Adrenal gland (tissue), 12 donors: Measurements from ENCODE around the gene AHNAK. TPM values are rescaled to one million over a fixed set of nuclear protein-coding genes. Genes with fewer than 3 reads are reported as not detected.

Experiments
- DNase-seq, 7 donors: peaks; one replicate each; pipeline ENCODE4 v3.0.0-alpha.2; 2019 to 2020
- H3K27ac ChIP-seq, 5 donors: fragments of 200-600 bp; sonication (generic) in 4 of 5; 1 replicate in 3 of 5; 2 replicates in 2 of 5; pipeline versions ENCODE4 v1.5.1 to v1.8.0; 2016 to 2020; ENCODE audit warnings: mild to moderate bottlenecking in 1 of 5
- H3K27me3 ChIP-seq: fragments of 200-600 bp; 2 replicates; pipeline ENCODE4 v1.8.0; 2021
- H3K36me3 ChIP-seq, 2 donors: fragments of 200-600 bp; replicated peaks in 1 of 2; 1 replicate in 1 of 2; 2 replicates in 1 of 2; pipeline versions ENCODE4 v1.5.1 to v1.8.0; 2018 to 2022
- H3K4me1 ChIP-seq, 2 donors: fragments of 200-600 bp; replicated peaks in 1 of 2; 1 replicate in 1 of 2; 2 replicates in 1 of 2; pipeline versions ENCODE4 v1.5.1 to v1.8.0; 2018 to 2021
- H3K4me3 ChIP-seq, 4 donors: fragments of 200-600 bp; sonication (generic) in 3 of 4; one replicate each; pipeline ENCODE4 v1.5.1; 2016 to 2018
- H3K9me3 ChIP-seq, 3 donors: fragments of 200-600 bp; sonication (generic) in 1 of 3; replicated peaks in 1 of 3; 1 replicate in 2 of 3; 2 replicates in 1 of 3; pipeline versions ENCODE4 v1.5.1 to v1.8.0; 2016 to 2021
- POLR2A ChIP-seq, 2 donors: fragments of 450-650 bp; IDR thresholded peaks; one replicate each; pipeline ENCODE4 v1.6.1; 2017; ENCODE audit warnings: antibody characterized with exemption in 2 of 2, mild to moderate bottlenecking in 2 of 2, moderate library complexity in 1 of 2
- WGBS, 4 donors: extraction: QIAGEN DNeasy Blood & Tissue Kit in 2 of 4; methylation state at CpG; one replicate each; pipeline versions ENCODE4 v1.1.5 to v1.1.7; 2013 to 2017; 5-methylcytosine and 5-hydroxymethylcytosine counted together
- intact Hi-C, 2 donors: fragments of 100-400 bp; cut with DNase I; formaldehyde crosslinking; loops; one replicate each; pipeline versions ENCODE4 v1.14.1 to v1.15.0; 2022 to 2023
- polyA plus RNA-seq, 3 donors: library from polyadenylated mRNA; stranded (reverse); fragments of 200-250 nt in 2 of 3; fragments of 350-450 nt in 1 of 3; fragmentation: Illumina TruSeq in 1 of 3; extraction: RNeasy Lipid Tissue Mini Kit (QIAGEN cat#74804) in 1 of 3; gene quantifications; one replicate each; pipeline ENCODE4 v1.2.3, GENCODE V29; 2013 to 2014
- total RNA-seq, 9 donors: library from RNA; depleted of rRNA in 4 of 9; stranded (reverse); fragments of >200 nt in 4 of 9; fragments of 120-200 nt in 1 of 9; fragmentation: NEBNext Ultra II Directional in 1 of 9; extraction: Animal tissue kit (Norgen Biotek cat#: 25700) in 1 of 9; gene quantifications; one replicate each; pipeline versions ENCODE4 v1.1.0 to v1.2.4, GENCODE V29; 2013 to 2023
- TF ChIP-seq, protein P1 (sequence below), 6 experiments: fragments of 450-650 bp in 4 of 6; fragments of 200-600 bp in 2 of 6; sonication (generic) in 1 of 6; IDR thresholded peaks; 1 replicate in 5 of 6; 2 replicates in 1 of 6; pipeline versions ENCODE4 v1.5.1 to v1.8.0; 2016 to 2021; ENCODE audit warnings: antibody characterized with exemption in 6 of 6, mild to moderate bottlenecking in 2 of 6, moderate library complexity in 1 of 6
- donor health status: healthy with polysubstance abuse.
- donor health status: Bipolar disorder and iron deficiency.
- donor health status: DM: yes; HTN: yes; CAD: no.
- donor health status: DM: no; HTN: no; CAD: no.
- donor health status: DM: no; HTN: no; CAD: no.
- donor health status: DM: yes; HTN: yes; CAD: no.

Gene AHNAK
- total and polyA plus RNA-seq, 12 donors: 32.0 to 307 (median 175) TPM

DNA sequence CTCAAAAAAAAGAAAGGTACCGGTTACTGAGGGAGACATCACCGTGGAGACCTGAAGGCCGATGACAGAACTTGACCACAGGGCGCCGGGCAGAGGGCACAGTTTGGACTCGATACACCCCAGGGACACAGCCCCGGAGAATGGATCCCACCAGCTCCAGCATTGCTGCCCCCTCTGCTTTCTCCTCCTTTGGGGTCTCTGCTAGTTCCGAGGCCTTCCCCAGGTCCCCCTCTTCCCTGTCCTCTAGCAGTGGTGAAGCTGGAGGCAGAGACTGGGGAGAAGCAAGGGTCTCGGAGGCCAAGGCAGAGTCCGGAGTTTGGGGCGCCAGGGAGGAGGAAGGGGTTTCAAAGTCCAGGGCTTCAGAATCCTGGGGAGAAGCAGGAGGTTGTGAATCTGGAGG is 31.9 kb upstream of the AHNAK start:
- Histone ChIP-seq H3K36me3 (peaks cover 0 to 52% of the 10 kb centered on the region in 2 donors), H3K4me3 (no peak overlapping the region), H3K27me3 (no peaks in the 10 kb centered on the region), H3K9me3 (no peaks in the 10 kb centered on the region), H3K4me1 (peaks cover 6 to 24% of the 10 kb centered on the region in 2 donors), H3K27ac (peak overlapping the region in 1 of 5 donors; percentile 36)
- WGBS, 4 donors: 93 to 96% (median 94%) methylated on average over 7 to 11 of the region's 11 CpGs
- DNase-seq: no peak
- intact Hi-C loops: no loop called here
- TF ChIP-seq POLR2A (IDR thresholded peaks at IDR 0.05): no peak
- TF ChIP-seq, protein P1, sequence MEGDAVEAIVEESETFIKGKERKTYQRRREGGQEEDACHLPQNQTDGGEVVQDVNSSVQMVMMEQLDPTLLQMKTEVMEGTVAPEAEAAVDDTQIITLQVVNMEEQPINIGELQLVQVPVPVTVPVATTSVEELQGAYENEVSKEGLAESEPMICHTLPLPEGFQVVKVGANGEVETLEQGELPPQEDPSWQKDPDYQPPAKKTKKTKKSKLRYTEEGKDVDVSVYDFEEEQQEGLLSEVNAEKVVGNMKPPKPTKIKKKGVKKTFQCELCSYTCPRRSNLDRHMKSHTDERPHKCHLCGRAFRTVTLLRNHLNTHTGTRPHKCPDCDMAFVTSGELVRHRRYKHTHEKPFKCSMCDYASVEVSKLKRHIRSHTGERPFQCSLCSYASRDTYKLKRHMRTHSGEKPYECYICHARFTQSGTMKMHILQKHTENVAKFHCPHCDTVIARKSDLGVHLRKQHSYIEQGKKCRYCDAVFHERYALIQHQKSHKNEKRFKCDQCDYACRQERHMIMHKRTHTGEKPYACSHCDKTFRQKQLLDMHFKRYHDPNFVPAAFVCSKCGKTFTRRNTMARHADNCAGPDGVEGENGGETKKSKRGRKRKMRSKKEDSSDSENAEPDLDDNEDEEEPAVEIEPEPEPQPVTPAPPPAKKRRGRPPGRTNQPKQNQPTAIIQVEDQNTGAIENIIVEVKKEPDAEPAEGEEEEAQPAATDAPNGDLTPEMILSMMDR (IDR thresholded peaks at IDR 0.05): no peak

GRCh38 chr11:62577046-62577714 is 30.6 kb upstream of the AHNAK start:
- Histone ChIP-seq H3K9me3 (no peaks in the 10 kb centered on the region), H3K4me1 (peaks cover 13 to 33% of the 10 kb centered on the region in 2 donors), H3K36me3 (peaks cover 0 to 52% of the 10 kb centered on the region in 2 donors), H3K27ac (peak overlapping the region in 3 of 5 donors; percentile 1 to 98 (median 92)), H3K4me3 (no peak overlapping the region), H3K27me3 (no peaks in the 10 kb centered on the region)
- 60 to 83% (median 74%) methylated on average over 12 of the region's 12 CpGs for WGBS, 4 donors
- DNase-seq: peak in 3 of 7 donors; percentile 61 to 80 (median 65)
- intact Hi-C loops: no loop called here
- TF ChIP-seq, protein P1 (IDR thresholded peaks at IDR 0.05): no peak
- peak in 1 of 2 donors; percentile 21 for TF ChIP-seq POLR2A (IDR thresholded peaks at IDR 0.05)

- TF ChIP-seq, protein P1 (IDR thresholded peaks at IDR 0.05): no peak
- TF ChIP-seq POLR2A (IDR thresholded peaks at IDR 0.05): no peak
- H3K4me3 ChIP-seq: no peak overlapping the region
- peak in 1 of 7 donors; percentile 17 for DNase-seq
- peaks cover 13 to 39% of the 10 kb centered on the region in 2 donors for H3K4me1 ChIP-seq
- H3K9me3 ChIP-seq: no peaks in the 10 kb centered on the region
- 79 to 90% (median 86%) methylated on average over 13 to 14 of the region's 14 CpGs for WGBS, 4 donors
- no peaks in the 10 kb centered on the region for H3K27me3 ChIP-seq
- intact Hi-C loops: no loop called here
- H3K36me3 ChIP-seq: peaks cover 0 to 54% of the 10 kb centered on the region in 2 donors
- peak overlapping the region in 2 of 5 donors; percentile 92 to 98 for H3K27ac ChIP-seq
Observed at GRCh38 chr11:62575837-62576236, 29.2 kb upstream of the AHNAK start.

DNA sequence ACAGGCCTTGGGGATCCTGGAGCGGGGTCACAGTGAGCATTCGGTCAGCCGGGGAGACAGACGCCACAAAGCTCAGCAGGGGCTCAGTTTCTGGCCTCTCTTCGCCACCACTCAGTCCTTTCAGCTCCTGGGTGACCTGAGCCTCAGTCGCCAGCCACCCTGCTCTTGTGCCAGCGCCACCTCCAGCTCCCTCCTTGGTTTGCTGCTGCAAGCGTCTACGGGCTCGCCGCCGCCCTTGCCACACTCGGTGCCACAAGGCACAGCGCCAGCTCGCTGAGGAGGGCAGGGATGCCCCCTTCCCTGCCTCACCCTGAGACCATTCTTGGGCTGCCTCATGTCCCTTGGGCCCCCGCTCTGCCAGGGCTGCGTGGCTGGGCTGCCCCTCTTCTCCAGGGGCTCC is 28.6 kb upstream of the AHNAK start:
- 39 to 55% (median 50%) methylated on average over 13 to 17 of the region's 17 CpGs for WGBS, 4 donors
- Histone ChIP-seq H3K4me3 (peak overlapping the region in 1 of 4 donors; percentile 54), H3K4me1 (peaks cover 13 to 38% of the 10 kb centered on the region in 2 donors), H3K9me3 (no peaks in the 10 kb centered on the region), H3K27me3 (no peaks in the 10 kb centered on the region), H3K27ac (peak overlapping the region in 4 of 5 donors; percentile 71 to 98 (median 88)), H3K36me3 (peaks cover 0 to 58% of the 10 kb centered on the region in 2 donors)
- TF ChIP-seq POLR2A (IDR thresholded peaks at IDR 0.05): no peak
- no peak for DNase-seq
- intact Hi-C loops: no loop called here
